ENCODE results near the gene RFTN1.

RFTN1 gene

DNA sequence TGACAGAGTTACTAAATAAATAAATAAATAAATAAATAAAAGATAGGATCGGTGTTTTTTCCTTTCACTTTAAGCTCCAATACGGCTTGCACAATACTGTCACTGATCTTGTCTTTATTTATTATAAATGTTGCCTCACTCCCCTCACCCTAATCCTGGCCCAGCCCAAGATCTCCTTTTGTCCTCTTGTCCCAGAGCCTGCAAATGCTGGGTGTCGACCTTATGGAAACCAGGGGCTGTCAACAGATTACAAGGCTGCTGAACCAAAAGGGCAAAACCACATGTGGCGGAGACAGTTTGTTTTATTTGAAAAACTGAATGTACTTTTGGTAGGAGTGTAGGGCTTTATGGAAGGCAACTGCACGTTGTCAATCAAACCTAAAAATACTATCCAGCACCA is 75.9 kb downstream of the RFTN1 start:
- ATAC-seq = no peak
- TF ChIP-seq PPARA (CRISPR knock-in tag; IDR thresholded peaks at IDR 0.05; ENCODE audit: borderline replicate concordance) (no peak), TOX (CRISPR knock-in tag; IDR thresholded peaks at IDR 0.05; ENCODE audit: borderline replicate concordance) (no peak), ZNF8 (CRISPR knock-in tag; IDR thresholded peaks at IDR 0.05) (no peak), ISL1 (CRISPR knock-in tag; IDR thresholded peaks at IDR 0.05) (no peak), BACH2 (CRISPR knock-in tag; IDR thresholded peaks at IDR 0.05; ENCODE audit: borderline replicate concordance) (no peak), SNAI2 (CRISPR knock-in tag; IDR thresholded peaks at IDR 0.05) (no peak), OSR1 (CRISPR knock-in tag; IDR thresholded peaks at IDR 0.05) (no peak), ZFP30 (CRISPR knock-in tag; IDR thresholded peaks at IDR 0.05) (no peak), ESRRG (CRISPR knock-in tag; IDR thresholded peaks at IDR 0.05) (no peak), ZC3H10 (CRISPR knock-in tag; IDR thresholded peaks at IDR 0.05) (no peak), ZNF70 (CRISPR knock-in tag; IDR thresholded peaks at IDR 0.05) (no peak)
- TF ChIP-seq, protein P1, sequence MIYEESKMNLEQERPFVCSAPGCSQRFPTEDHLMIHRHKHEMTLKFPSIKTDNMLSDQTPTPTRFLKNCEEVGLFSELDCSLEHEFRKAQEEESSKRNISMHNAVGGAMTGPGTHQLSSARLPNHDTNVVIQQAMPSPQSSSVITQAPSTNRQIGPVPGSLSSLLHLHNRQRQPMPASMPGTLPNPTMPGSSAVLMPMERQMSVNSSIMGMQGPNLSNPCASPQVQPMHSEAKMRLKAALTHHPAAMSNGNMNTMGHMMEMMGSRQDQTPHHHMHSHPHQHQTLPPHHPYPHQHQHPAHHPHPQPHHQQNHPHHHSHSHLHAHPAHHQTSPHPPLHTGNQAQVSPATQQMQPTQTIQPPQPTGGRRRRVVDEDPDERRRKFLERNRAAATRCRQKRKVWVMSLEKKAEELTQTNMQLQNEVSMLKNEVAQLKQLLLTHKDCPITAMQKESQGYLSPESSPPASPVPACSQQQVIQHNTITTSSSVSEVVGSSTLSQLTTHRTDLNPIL (CRISPR knock-in tag; IDR thresholded peaks at IDR 0.05; ENCODE audit: low read depth) = no peak
- TF ChIP-seq, protein P2, sequence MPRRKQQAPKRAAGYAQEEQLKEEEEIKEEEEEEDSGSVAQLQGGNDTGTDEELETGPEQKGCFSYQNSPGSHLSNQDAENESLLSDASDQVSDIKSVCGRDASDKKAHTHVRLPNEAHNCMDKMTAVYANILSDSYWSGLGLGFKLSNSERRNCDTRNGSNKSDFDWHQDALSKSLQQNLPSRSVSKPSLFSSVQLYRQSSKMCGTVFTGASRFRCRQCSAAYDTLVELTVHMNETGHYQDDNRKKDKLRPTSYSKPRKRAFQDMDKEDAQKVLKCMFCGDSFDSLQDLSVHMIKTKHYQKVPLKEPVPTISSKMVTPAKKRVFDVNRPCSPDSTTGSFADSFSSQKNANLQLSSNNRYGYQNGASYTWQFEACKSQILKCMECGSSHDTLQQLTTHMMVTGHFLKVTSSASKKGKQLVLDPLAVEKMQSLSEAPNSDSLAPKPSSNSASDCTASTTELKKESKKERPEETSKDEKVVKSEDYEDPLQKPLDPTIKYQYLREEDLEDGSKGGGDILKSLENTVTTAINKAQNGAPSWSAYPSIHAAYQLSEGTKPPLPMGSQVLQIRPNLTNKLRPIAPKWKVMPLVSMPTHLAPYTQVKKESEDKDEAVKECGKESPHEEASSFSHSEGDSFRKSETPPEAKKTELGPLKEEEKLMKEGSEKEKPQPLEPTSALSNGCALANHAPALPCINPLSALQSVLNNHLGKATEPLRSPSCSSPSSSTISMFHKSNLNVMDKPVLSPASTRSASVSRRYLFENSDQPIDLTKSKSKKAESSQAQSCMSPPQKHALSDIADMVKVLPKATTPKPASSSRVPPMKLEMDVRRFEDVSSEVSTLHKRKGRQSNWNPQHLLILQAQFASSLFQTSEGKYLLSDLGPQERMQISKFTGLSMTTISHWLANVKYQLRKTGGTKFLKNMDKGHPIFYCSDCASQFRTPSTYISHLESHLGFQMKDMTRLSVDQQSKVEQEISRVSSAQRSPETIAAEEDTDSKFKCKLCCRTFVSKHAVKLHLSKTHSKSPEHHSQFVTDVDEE (CRISPR knock-in tag; IDR thresholded peaks at IDR 0.05) = no peak
- TF ChIP-seq, protein P3, sequence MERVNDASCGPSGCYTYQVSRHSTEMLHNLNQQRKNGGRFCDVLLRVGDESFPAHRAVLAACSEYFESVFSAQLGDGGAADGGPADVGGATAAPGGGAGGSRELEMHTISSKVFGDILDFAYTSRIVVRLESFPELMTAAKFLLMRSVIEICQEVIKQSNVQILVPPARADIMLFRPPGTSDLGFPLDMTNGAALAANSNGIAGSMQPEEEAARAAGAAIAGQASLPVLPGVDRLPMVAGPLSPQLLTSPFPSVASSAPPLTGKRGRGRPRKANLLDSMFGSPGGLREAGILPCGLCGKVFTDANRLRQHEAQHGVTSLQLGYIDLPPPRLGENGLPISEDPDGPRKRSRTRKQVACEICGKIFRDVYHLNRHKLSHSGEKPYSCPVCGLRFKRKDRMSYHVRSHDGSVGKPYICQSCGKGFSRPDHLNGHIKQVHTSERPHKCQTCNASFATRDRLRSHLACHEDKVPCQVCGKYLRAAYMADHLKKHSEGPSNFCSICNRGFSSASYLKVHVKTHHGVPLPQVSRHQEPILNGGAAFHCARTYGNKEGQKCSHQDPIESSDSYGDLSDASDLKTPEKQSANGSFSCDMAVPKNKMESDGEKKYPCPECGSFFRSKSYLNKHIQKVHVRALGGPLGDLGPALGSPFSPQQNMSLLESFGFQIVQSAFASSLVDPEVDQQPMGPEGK (CRISPR knock-in tag; IDR thresholded peaks at IDR 0.05; ENCODE audit: borderline replicate concordance) = no peak

DNA sequence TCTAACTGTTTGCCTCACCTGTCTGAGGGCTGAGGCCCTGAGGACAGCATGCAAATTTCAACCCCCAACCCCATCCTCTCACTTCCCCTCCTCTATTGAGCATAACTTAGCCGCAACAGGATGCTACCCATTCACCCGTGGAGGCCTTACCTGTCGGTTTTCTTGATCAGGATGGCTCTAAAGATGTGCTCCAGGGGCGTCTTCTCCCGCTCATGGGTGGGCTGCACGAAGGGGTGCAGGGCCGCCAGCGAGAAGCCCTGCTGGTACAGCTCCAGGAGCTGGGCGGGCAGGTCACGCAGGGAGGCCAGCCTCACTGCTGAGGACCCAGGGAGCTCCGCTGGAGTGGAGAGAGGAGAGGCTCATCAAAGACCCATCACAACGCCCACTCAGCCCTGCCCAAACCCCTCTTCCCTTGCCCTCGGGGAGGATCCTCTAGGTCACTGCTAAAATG is 79.8 kb downstream of the RFTN1 start:
- no peak for ATAC-seq
- no peak for TF ChIP-seq ZC3H10 (CRISPR knock-in tag; IDR thresholded peaks at IDR 0.05)
- no peak for TF ChIP-seq TOX (CRISPR knock-in tag; IDR thresholded peaks at IDR 0.05; ENCODE audit: borderline replicate concordance)
- no peak for TF ChIP-seq CSDC2 (CRISPR knock-in tag; IDR thresholded peaks at IDR 0.05)
- TF ChIP-seq SNAI2 (CRISPR knock-in tag; IDR thresholded peaks at IDR 0.05) = no peak
- TF ChIP-seq ZNF565 (CRISPR knock-in tag; conservative IDR thresholded peaks at IDR 0.05; ENCODE audit: low read depth) = no peak
- no peak for TF ChIP-seq ZNF8 (CRISPR knock-in tag; IDR thresholded peaks at IDR 0.05)
- no peak for TF ChIP-seq OSR1 (CRISPR knock-in tag; IDR thresholded peaks at IDR 0.05)
- no peak for TF ChIP-seq TCF4 (CRISPR knock-in tag; IDR thresholded peaks at IDR 0.05; ENCODE audit: borderline replicate concordance)

DNA sequence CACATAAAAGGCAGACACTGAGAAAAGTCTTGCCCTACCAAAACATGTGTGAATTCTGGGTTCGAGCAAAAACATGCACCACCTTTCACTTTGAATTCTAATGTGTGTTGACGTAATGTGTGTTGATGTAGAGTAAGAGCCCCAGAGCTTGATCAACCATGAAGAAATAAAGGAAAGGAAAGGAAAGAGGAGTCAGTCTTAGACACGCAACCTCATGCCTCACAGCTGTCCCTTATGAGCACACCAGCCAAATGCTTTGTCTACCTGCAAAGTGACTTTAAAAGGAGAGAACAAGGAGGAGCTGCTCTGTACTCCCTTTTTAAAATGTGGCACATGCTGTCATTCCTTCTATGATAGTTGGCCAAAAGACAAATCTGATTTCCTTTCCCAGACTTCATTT is 80.8 kb downstream of the RFTN1 start:
- no peak for ATAC-seq
- TF ChIP-seq SNAI2 (CRISPR knock-in tag; IDR thresholded peaks at IDR 0.05) = no peak
- TF ChIP-seq ARNTL (CRISPR knock-in tag; IDR thresholded peaks at IDR 0.05; ENCODE audit: borderline replicate concordance, low read depth) = no peak
- no peak for TF ChIP-seq ISL1 (CRISPR knock-in tag; IDR thresholded peaks at IDR 0.05)
- no peak for TF ChIP-seq ESRRG (CRISPR knock-in tag; IDR thresholded peaks at IDR 0.05)
- no peak for TF ChIP-seq GLIS3 (CRISPR knock-in tag; IDR thresholded peaks at IDR 0.05)
- TF ChIP-seq, protein P4, sequence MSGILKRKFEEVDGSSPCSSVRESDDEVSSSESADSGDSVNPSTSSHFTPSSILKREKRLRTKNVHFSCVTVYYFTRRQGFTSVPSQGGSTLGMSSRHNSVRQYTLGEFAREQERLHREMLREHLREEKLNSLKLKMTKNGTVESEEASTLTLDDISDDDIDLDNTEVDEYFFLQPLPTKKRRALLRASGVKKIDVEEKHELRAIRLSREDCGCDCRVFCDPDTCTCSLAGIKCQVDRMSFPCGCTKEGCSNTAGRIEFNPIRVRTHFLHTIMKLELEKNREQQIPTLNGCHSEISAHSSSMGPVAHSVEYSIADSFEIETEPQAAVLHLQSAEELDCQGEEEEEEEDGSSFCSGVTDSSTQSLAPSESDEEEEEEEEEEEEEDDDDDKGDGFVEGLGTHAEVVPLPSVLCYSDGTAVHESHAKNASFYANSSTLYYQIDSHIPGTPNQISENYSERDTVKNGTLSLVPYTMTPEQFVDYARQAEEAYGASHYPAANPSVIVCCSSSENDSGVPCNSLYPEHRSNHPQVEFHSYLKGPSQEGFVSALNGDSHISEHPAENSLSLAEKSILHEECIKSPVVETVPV (CRISPR knock-in tag; IDR thresholded peaks at IDR 0.05) = no peak
- TF ChIP-seq, protein P5, sequence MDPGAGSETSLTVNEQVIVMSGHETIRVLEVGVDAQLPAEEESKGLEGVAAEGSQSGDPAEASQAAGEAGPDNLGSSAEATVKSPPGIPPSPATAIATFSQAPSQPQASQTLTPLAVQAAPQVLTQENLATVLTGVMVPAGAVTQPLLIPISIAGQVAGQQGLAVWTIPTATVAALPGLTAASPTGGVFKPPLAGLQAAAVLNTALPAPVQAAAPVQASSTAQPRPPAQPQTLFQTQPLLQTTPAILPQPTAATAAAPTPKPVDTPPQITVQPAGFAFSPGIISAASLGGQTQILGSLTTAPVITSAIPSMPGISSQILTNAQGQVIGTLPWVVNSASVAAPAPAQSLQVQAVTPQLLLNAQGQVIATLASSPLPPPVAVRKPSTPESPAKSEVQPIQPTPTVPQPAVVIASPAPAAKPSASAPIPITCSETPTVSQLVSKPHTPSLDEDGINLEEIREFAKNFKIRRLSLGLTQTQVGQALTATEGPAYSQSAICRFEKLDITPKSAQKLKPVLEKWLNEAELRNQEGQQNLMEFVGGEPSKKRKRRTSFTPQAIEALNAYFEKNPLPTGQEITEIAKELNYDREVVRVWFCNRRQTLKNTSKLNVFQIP (CRISPR knock-in tag; IDR thresholded peaks at IDR 0.05; ENCODE audit: borderline replicate concordance, low read depth) = no peak
- TF ChIP-seq, protein P2 (CRISPR knock-in tag; IDR thresholded peaks at IDR 0.05) = no peak
- no peak for TF ChIP-seq ZNF565 (CRISPR knock-in tag; conservative IDR thresholded peaks at IDR 0.05; ENCODE audit: low read depth)
- TF ChIP-seq ZFP30 (CRISPR knock-in tag; IDR thresholded peaks at IDR 0.05) = no peak
- TF ChIP-seq BACH2 (CRISPR knock-in tag; IDR thresholded peaks at IDR 0.05; ENCODE audit: borderline replicate concordance) = no peak
- TF ChIP-seq PPARA (CRISPR knock-in tag; IDR thresholded peaks at IDR 0.05; ENCODE audit: borderline replicate concordance) = no peak
- TF ChIP-seq, protein P3 (CRISPR knock-in tag; IDR thresholded peaks at IDR 0.05; ENCODE audit: borderline replicate concordance) = no peak
- no peak for TF ChIP-seq OSR1 (CRISPR knock-in tag; IDR thresholded peaks at IDR 0.05)
- TF ChIP-seq TOX (CRISPR knock-in tag; IDR thresholded peaks at IDR 0.05; ENCODE audit: borderline replicate concordance) = no peak
